Measurements from ENCODE around the gene MAL.

GRCh38 chr2:95001701-95002100 lies 23.8 kb upstream of the MAL start:
- TF ChIP-seq CTCF (conservative IDR thresholded peaks at IDR 0.05; ENCODE audit: low read depth in 2 of 2), result no peak
- TF ChIP-seq EZH2 (IDR thresholded peaks at IDR 0.05; ENCODE audit: low read depth, unreplicated experiment), result no peak
- TF ChIP-seq EZH2phosphoT487 (IDR thresholded peaks at IDR 0.05; ENCODE audit: unreplicated experiment), result no peak
- no peak for TF ChIP-seq POLR2AphosphoS5 (IDR thresholded peaks at IDR 0.05; ENCODE audit: low read depth)
- no peak for TF ChIP-seq REST (IDR thresholded peaks at IDR 0.05; ENCODE audit: unreplicated experiment)
- no peak for TF ChIP-seq ZNF114 (CRISPR knock-in tag; IDR thresholded peaks at IDR 0.05)
- TF ChIP-seq ZNF462 (CRISPR knock-in tag; IDR thresholded peaks at IDR 0.05), result no peak
- no peak for TF ChIP-seq ZNF331 (CRISPR knock-in tag; IDR thresholded peaks at IDR 0.05; ENCODE audit: low read depth)
- TF ChIP-seq CREB1 (CRISPR knock-in tag; IDR thresholded peaks at IDR 0.05; ENCODE audit: low read depth), result no peak
- no peak for TF ChIP-seq ETS1 (IDR thresholded peaks at IDR 0.05)
- TF ChIP-seq STAT1 (IDR thresholded peaks at IDR 0.05; ENCODE audit: unreplicated experiment), result no peak
- TF ChIP-seq JUNB (IDR thresholded peaks at IDR 0.05; ENCODE audit: unreplicated experiment), result no peak
- no peak for TF ChIP-seq NANOG (IDR thresholded peaks at IDR 0.05; ENCODE audit: borderline replicate concordance)
